Chondrocyte (in vitro differentiated cells): ENCODE measurements around the gene KCNQ2. TPM values are rescaled to one million over a fixed set of nuclear protein-coding genes. Genes with fewer than 3 reads are reported as not detected.
A peak's percentile ranks its signal among the peaks of the same experiment; 100 is the strongest.
"Not testable (repeated sequence)": the region's sequence is repeated elsewhere in the genome, so short reads cannot be mapped to it uniquely, and the experiment has no call there.

Experiments
- DNase-seq: peaks from one replicate; pipeline ENCODE4 v3.0.0; 2021; ENCODE audit warnings: mixed read lengths, low spot score
- H3K27ac Mint-ChIP-seq: one replicate; pipeline ENCODE4 v1.8.0; 2021; ENCODE audit warnings: mild to moderate bottlenecking, moderate library complexity, mixed read lengths; ENCODE audit not compliant: unreplicated experiment
- H3K27me3 Mint-ChIP-seq: 2 replicates; pipeline ENCODE4 v1.8.0; 2021; ENCODE audit warnings: low read depth, mixed read lengths
- H3K36me3 Mint-ChIP-seq: 2 replicates; pipeline ENCODE4 v1.8.0; 2021; ENCODE audit warnings: low read depth, mixed read lengths
- H3K4me1 Mint-ChIP-seq: 2 replicates; pipeline ENCODE4 v1.8.0; 2021; ENCODE audit warnings: low read depth, mild to moderate bottlenecking, mixed read lengths
- H3K4me3 Mint-ChIP-seq: one replicate; pipeline ENCODE4 v1.8.0; 2021; ENCODE audit warnings: mild to moderate bottlenecking, moderate library complexity, mixed read lengths; ENCODE audit not compliant: unreplicated experiment
- H3K9me3 Mint-ChIP-seq: 2 replicates; pipeline ENCODE4 v1.8.0; 2021; ENCODE audit warnings: low read depth, mixed read lengths
- total RNA-seq: library from RNA; stranded (reverse); gene quantifications from 3 replicates; pipeline ENCODE4 v1.2.1, GENCODE V29; 2021
- TF ChIP-seq, protein P1 (sequence below): fragments of 200-600 bp; sonication (generic); IDR thresholded peaks from 2 replicates; pipeline ENCODE4 v1.5.0; 2021; ENCODE audit warnings: antibody characterized with exemption, mild to moderate bottlenecking, moderate library complexity

KCNQ2 gene
- total RNA-seq, 1 donor from 2014 or later, result not detected

DNA sequence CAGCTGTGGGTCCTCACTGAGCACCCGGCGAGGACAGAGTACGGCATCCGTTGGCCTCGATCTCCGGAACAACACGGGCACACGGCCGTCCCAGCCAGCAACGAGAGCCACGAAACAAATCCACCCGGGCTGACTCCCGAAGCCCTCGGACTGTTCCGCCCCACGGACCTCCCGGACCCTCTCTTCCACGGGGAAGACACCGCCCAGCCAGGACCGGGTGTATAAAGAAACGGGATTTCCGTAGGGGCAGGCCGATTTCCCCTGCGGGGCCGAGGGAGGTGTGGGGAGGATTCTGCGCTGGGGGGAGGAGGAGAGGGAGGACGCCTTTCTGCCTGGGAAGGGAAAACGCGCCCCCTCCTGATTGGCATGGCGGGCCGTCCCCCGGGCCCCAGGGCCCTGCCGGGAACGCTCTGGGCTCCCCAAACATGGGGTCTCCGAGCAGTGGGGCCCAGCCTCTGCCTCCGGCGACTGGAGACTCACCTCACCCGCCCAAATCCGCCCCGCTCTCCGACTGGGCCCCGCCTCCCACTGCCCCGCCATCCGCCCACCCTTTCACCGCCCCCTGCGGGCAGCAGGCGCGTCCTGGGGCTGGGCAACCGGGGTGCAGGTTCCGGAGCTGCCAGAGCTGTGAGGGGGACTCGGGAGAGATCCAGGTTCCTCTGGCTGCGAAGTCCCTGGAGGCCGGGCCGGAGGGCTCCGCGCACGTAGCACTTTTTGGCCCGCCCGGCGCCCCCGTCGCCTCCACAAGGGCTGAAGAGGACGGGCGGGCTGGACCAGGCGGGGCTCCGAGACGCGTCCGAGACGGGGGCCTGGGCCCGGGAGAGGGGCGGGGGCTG lies 47.4 kb upstream of the KCNQ2 start:
- TF ChIP-seq, protein P1, sequence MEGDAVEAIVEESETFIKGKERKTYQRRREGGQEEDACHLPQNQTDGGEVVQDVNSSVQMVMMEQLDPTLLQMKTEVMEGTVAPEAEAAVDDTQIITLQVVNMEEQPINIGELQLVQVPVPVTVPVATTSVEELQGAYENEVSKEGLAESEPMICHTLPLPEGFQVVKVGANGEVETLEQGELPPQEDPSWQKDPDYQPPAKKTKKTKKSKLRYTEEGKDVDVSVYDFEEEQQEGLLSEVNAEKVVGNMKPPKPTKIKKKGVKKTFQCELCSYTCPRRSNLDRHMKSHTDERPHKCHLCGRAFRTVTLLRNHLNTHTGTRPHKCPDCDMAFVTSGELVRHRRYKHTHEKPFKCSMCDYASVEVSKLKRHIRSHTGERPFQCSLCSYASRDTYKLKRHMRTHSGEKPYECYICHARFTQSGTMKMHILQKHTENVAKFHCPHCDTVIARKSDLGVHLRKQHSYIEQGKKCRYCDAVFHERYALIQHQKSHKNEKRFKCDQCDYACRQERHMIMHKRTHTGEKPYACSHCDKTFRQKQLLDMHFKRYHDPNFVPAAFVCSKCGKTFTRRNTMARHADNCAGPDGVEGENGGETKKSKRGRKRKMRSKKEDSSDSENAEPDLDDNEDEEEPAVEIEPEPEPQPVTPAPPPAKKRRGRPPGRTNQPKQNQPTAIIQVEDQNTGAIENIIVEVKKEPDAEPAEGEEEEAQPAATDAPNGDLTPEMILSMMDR, result peak; percentile 76
- Mint-ChIP-seq H3K4me1 (peaks cover 21% of the 10 kb centered on the region), H3K36me3 (peaks cover 7% of the 10 kb centered on the region), H3K27me3 (no peaks in the 10 kb centered on the region), H3K27ac (no peak overlapping the region), H3K9me3 (no peaks in the 10 kb centered on the region), H3K4me3 (peak overlapping the region; percentile 73)
- DNase-seq, result peak; percentile 88

DNA sequence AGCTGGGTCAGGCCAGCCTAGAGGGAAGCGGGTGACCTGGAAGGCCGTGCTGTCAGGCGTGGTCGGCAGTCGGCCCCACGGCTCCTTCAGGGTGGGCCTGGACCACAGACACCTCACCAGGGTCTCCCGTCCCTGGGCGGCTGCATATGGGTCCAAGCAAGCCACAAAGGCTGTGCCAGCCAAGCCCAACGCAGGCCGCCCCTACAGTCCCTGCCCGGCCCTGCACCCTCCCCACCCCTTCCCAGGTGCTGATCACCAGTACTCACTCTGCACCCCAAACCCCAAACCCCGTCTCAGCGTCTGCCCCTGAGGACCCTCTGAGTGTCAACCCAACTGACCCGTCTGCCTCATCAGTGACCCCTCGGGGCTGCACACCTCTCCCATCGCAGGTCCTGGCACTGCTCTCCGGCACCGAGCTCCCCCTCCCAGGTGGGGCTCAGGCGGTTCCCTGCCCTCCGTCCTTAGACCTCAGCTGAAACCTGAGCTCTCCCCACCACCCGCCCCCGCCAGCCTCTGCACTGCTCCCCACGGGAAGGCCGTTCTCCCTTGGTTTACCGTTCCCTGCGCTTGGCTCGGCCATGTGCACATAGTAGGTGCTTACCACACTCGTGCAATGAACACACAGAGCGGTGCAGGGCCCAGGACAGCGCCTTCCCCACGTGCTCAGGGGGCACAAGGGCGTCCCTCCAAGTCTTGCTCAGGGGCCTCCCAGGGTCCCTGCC lies 46.7 kb upstream of the KCNQ2 start:
- Mint-ChIP-seq H3K9me3 (no peaks in the 10 kb centered on the region), H3K27me3 (no peaks in the 10 kb centered on the region), H3K4me1 (peaks cover 21% of the 10 kb centered on the region), H3K27ac (no peak overlapping the region), H3K4me3 (peak overlapping the region; percentile 73), H3K36me3 (peaks cover 7% of the 10 kb centered on the region)
- DNase-seq, result no peak
- TF ChIP-seq, protein P1, result no peak

DNA sequence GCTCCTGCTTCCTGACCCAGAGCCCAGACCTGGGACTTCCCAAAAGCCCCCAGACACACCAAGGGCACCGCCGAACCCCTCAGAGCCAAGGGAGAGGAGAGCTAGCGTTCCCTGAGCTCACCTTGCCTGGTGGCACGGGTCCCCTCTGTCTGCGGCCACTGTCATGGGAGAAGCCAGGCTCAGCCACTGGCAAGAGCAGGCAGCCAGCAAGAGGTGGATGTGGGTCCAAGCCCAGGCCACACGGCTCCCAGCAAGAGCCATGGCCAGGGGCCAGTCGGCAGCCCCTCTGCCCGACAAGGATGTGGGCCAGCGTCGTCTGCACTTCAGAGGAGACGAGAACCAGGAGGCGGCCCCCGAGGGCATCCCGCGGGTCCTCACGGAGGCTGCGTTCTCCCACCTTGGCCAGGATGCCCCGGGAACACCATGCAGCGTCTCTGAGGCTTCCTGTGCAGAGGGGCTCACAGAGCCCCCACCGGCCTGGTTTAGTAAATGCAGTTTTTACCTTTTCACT lies 46.0 kb upstream of the KCNQ2 start:
- Mint-ChIP-seq H3K9me3 (peaks cover 3% of the 10 kb centered on the region), H3K4me1 (peaks cover 21% of the 10 kb centered on the region), H3K36me3 (peaks cover 4% of the 10 kb centered on the region), H3K4me3 (no peak overlapping the region), H3K27me3 (no peaks in the 10 kb centered on the region), H3K27ac (no peak overlapping the region)
- TF ChIP-seq, protein P1, result peak; percentile 35
- no peak for DNase-seq

DNA sequence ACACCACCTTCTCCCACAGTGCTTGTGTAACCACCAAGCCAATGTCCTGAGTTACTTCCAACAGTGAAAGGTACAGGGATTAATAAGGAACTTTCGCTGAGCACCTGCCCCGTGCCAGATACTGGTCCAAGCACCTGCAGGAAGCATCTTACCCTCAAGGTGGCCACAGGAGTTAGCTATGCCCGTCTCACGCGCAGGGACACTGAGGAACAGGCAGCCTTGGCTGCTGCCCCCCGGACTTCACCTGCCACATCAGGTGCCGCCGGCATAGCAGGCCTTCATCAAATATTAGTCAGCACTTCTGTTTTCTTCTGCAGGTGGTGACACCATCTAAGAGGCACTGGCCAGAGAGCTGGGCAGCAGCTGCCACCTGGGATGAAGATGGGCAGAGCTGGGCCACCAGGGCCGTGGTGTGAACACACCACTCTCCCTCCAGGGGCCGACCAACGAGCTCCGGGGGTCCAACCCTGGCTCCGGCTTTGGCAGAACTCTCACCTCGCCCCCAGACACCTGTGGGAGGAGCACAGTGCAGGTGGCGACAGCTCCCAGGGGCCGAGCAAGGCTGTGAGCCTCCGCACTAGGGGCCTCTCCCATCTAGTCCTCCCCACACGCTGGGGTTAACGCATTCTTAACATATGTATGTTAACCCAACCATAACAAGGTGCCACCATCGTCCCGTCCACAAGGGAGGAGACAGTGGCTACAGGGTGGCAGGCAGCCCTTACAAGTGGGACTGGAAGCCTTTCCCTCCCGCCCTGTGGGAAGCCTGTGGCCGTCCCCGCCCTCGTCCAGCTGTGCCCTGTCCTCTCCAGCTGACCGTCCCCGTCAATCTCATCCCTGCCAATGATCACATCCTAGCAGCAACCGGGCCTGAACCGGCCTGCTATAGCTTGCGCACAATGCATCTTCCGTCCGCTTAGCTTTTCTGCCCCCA lies 45.2 kb upstream of the KCNQ2 start:
- H3K4me1 Mint-ChIP-seq, result peaks cover 20% of the 10 kb centered on the region
- H3K9me3 Mint-ChIP-seq, result peaks cover 8% of the 10 kb centered on the region
- peaks cover 3% of the 10 kb centered on the region for H3K36me3 Mint-ChIP-seq
- no peak overlapping the region for H3K27ac Mint-ChIP-seq
- DNase-seq, result no peak
- no peak overlapping the region for H3K4me3 Mint-ChIP-seq
- peaks cover 1% of the 10 kb centered on the region for H3K27me3 Mint-ChIP-seq
- TF ChIP-seq, protein P1, result no peak

DNA sequence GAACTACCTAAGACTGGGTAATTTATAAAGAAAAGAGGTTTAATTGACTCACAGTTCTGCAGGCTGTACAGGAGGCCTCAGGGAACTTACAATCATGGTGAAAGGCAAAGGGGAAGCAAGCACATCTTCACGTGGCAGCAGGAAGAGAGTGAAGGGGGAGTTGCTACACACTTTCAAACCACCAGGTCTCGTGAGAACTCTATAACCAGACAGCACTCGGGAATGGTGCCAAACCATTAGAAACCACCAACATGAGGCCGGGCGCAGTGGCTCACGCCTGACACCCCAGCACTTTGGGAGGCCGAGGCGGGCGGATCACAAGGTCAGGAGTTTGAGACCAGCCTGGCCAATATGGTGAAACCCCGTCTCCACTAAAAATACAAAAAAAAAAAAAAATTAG lies 42.1 kb upstream of the KCNQ2 start:
- not testable (repeated sequence) for H3K27ac Mint-ChIP-seq, H3K36me3 Mint-ChIP-seq, H3K4me3 Mint-ChIP-seq, H3K27me3 Mint-ChIP-seq, H3K9me3 Mint-ChIP-seq, DNase-seq, H3K4me1 Mint-ChIP-seq
